Psoas muscle (tissue), 8 donors: ENCODE results near the gene CCDC92B. TPM values are rescaled to one million over a fixed set of nuclear protein-coding genes. Genes with fewer than 3 reads are reported as not detected.
A peak's percentile ranks its signal among the peaks of the same experiment; 100 is the strongest.

Experiments
- ATAC-seq, 4 donors: fragments of 200-7000 bp; cut with Tn5 transposase; one replicate each; pipeline ENCODE4 v1.9.1; 2020; ENCODE audit warnings: moderate library complexity in 3 of 4, mild to moderate bottlenecking in 2 of 4
- DNase-seq, 2 donors: peaks; one replicate each; pipeline ENCODE4 v3.0.0-alpha.2; 2020
- H3K27ac ChIP-seq: fragments of 200-600 bp; one replicate; pipeline ENCODE4 v1.8.0; 2022
- H3K27me3 ChIP-seq, 3 donors: fragments of 200-600 bp in 1 of 3; one replicate each; pipeline versions ENCODE4 v1.6.1 to v1.8.0; 2013 to 2022; ENCODE audit warnings: low read length in 2 of 3, mild to moderate bottlenecking in 2 of 3, moderate library complexity in 1 of 3; ENCODE audit not compliant: insufficient read depth in 3 of 3
- H3K36me3 ChIP-seq, 2 donors: fragments of 200-600 bp in 1 of 2; one replicate each; pipeline versions ENCODE4 v1.6.1 to v1.8.0; 2013 to 2022; ENCODE audit warnings: low read depth in 1 of 2, mild to moderate bottlenecking in 1 of 2, moderate library complexity in 1 of 2; ENCODE audit not compliant: insufficient read depth in 1 of 2
- H3K4me1 ChIP-seq: fragments of 200-600 bp; one replicate; pipeline ENCODE4 v1.8.0; 2022
- H3K4me3 ChIP-seq: fragments of 200-600 bp; one replicate; pipeline ENCODE4 v1.8.0; 2022; ENCODE audit warnings: mild to moderate bottlenecking
- H3K9me3 ChIP-seq: fragments of 200-600 bp; one replicate; pipeline ENCODE4 v1.8.0; 2022
- CTCF ChIP-seq: fragments of 200-600 bp; IDR thresholded peaks from one replicate; pipeline ENCODE4 v1.8.0; 2022; ENCODE audit warnings: antibody characterized with exemption
- WGBS, 3 donors: extraction: QIAGEN DNeasy Blood & Tissue Kit; methylation state at CpG; one replicate each; pipeline versions ENCODE4 v1.1.6 to v1.1.7; 2013; 5-methylcytosine and 5-hydroxymethylcytosine counted together
- intact Hi-C, 2 donors: fragments of 100-400 bp; cut with DNase I; formaldehyde crosslinking; loops; one replicate each; pipeline versions ENCODE4 v1.11.0 to v1.14.2; 2022
- polyA plus RNA-seq, 3 donors: library from polyadenylated mRNA; stranded (reverse); fragments of 200-250 nt; gene quantifications; one replicate each; pipeline ENCODE4 v1.2.3, GENCODE V29; 2013
- total RNA-seq, 4 donors: library from RNA; stranded (reverse); fragmentation: NEBNext Ultra II Directional in 2 of 4; extraction: Animal tissue kit (Norgen Biotek cat#: 25700) in 2 of 4; gene quantifications; one replicate each; pipeline versions ENCODE4 v1.2.1 to v1.2.4, GENCODE V29; 2021 to 2023
- donor health status: healthy with polysubstance abuse.
- donor health status: DM: no; HTN: no; CAD: no; lungs with moderate emphysema.
- donor health status: Bipolar disorder and iron deficiency.
- donor health status: healthy.
- donor health status: DM: yes; HTN: yes; CAD: no.
- donor health status: DM: no; HTN: no; CAD: no.
- donor health status: DM: no; HTN: no; CAD: no.
- donor health status: DM: yes; HTN: yes; CAD: no.

CCDC92B gene
- total and polyA plus RNA-seq, 7 donors, result 0.01 to 0.23 (median 0.07) TPM; not detected in 3

GRCh38 chr17:2710071-2710802, 39.2 kb downstream of the CCDC92B start:
- Histone ChIP-seq H3K9me3 (no peaks in the 10 kb centered on the region), H3K27ac (peak overlapping the region; percentile 91), H3K36me3 (no peaks in the 10 kb centered on the region), H3K4me3 (peak overlapping the region; percentile 82), H3K4me1 (peaks cover 58% of the 10 kb centered on the region), H3K27me3 (no peaks in the 10 kb centered on the region)
- WGBS, 3 donors, result 17 to 19% (median 17%) methylated on average over 16 of the region's 16 CpGs
- TF ChIP-seq CTCF, result no peak
- DNase-seq, result no peak
- ATAC-seq, result no peak
- intact Hi-C loops, result loop anchor here in 1 of 2 donors (5.0 kb wide), 1 partner anchor 118 kb away; the partner anchor contains the start of gene PAFAH1B1

GRCh38 chr17:2709183-2709661, 40.2 kb downstream of the CCDC92B start:
- WGBS, 3 donors, result 25 to 44% (median 30%) methylated on average over 10 of the region's 10 CpGs
- no peaks in the 10 kb centered on the region for H3K9me3 ChIP-seq
- H3K4me1 ChIP-seq, result peaks cover 61% of the 10 kb centered on the region
- peak overlapping the region; percentile 91 for H3K27ac ChIP-seq
- no peaks in the 10 kb centered on the region for H3K27me3 ChIP-seq
- TF ChIP-seq CTCF, result no peak
- peak overlapping the region; percentile 82 for H3K4me3 ChIP-seq
- peaks cover 0 to 2% of the 10 kb centered on the region in 2 donors for H3K36me3 ChIP-seq
- DNase-seq (peak; percentile 56 to 65), ATAC-seq (no peak)
- intact Hi-C loops, result loop anchor here (5.0 to 10.0 kb wide), 3 partner anchors 194 to 292 kb away; partner anchors contain the start of gene METTL16 (in 2 of the 2)

GRCh38 chr17:2708585-2709182, 40.8 kb downstream of the CCDC92B start:
- TF ChIP-seq CTCF, result no peak
- WGBS, 3 donors, result 49 to 65% (median 54%) methylated on average over 20 to 21 of the region's 21 CpGs
- Histone ChIP-seq H3K9me3 (no peaks in the 10 kb centered on the region), H3K4me3 (peak overlapping the region; percentile 82), H3K27ac (peak overlapping the region; percentile 91), H3K27me3 (no peaks in the 10 kb centered on the region), H3K4me1 (peaks cover 61% of the 10 kb centered on the region), H3K36me3 (peaks cover 0 to 7% of the 10 kb centered on the region in 2 donors)
- ATAC-seq, result no peak
- DNase-seq, result peak in 1 of 2 donors; percentile 60
- intact Hi-C loops, result loop anchor here (5.0 to 10.0 kb wide), 3 partner anchors 194 to 291 kb away; partner anchors contain the start of gene METTL16 (in 2 of the 2)

GRCh38 chr17:2707721-2708584, 41.5 kb downstream of the CCDC92B start:
- WGBS, 3 donors, result 23 to 36% (median 23%) methylated on average over 10 to 13 of the region's 13 CpGs
- no peaks in the 10 kb centered on the region for H3K27me3 ChIP-seq
- H3K4me1 ChIP-seq, result peaks cover 59% of the 10 kb centered on the region
- H3K9me3 ChIP-seq, result no peaks in the 10 kb centered on the region
- H3K4me3 ChIP-seq, result peak overlapping the region; percentile 82
- peak; percentile 53 for TF ChIP-seq CTCF
- peak; percentile 66 to 71 (median 67) for ATAC-seq
- peaks cover 3 to 14% of the 10 kb centered on the region in 2 donors for H3K36me3 ChIP-seq
- H3K27ac ChIP-seq, result peak overlapping the region; percentile 91
- intact Hi-C loops, result loop anchor here (2.0 to 10.0 kb wide), 5 partner anchors 21 to 291 kb away; partner anchors contain the start of gene METTL16 (in 2 of the 2)
- peak; percentile 86 to 95 for DNase-seq
